H1 (cell line): ENCODE data around the gene CNNM4. TPM values are rescaled to one million over a fixed set of nuclear protein-coding genes. Genes with fewer than 3 reads are reported as not detected.

Experiments used
- CTCF ChIA-PET: fragments of 300-600 bp; sonication (Branson Sonifier 250); formaldehyde crosslinking; loops from one replicate; lab custom pipeline; 2021; ENCODE audit not compliant: partially characterized antibody; lab: Charles Lee
- POLR2A ChIA-PET: fragments of 300-600 bp; sonication (Branson Sonifier 250); formaldehyde crosslinking; loops from one replicate; lab custom pipeline; 2021; ENCODE audit warnings: inconsistent platforms; ENCODE audit not compliant: partially characterized antibody; lab: Charles Lee
- DNase-seq, 2 experiments: peaks; one replicate each; pipeline versions ENCODE4 v3.0.0 to v3.0.0-alpha.2; 2010 to 2022; ENCODE audit warnings: low spot score in 2 of 2, low read depth in 1 of 2, mixed read lengths in 1 of 2
- FAIRE-seq: peaks from 2 replicates; lab custom pipeline; 2011; peaks lifted over from hg19 to GRCh38; lab: Jason Lieb, UNC
- H2AFZ ChIP-seq: 2 replicates; pipeline ENCODE4 v1.8.1; 2012; ENCODE audit warnings: low read length, inconsistent platforms
- H2AK5ac ChIP-seq: 2 replicates; pipeline ENCODE4 v1.6.1; 2013; ENCODE audit warnings: low read depth, low read length
- H2BK120ac ChIP-seq: replicated peaks from 2 replicates; pipeline ENCODE3; 2013; ENCODE audit warnings: low read depth, low read length, inconsistent platforms
- H2BK12ac ChIP-seq: 2 replicates; pipeline ENCODE4 v1.6.1; 2013; ENCODE audit warnings: low read depth, low read length
- H2BK15ac ChIP-seq: 2 replicates; pipeline ENCODE4 v1.6.1; 2013; ENCODE audit warnings: low read length
- H2BK20ac ChIP-seq: 2 replicates; pipeline ENCODE4 v1.6.1; 2013; ENCODE audit warnings: low read length
- H2BK5ac ChIP-seq: 2 replicates; pipeline ENCODE4 v1.6.1; 2013; ENCODE audit warnings: low read depth, low read length
- H3K14ac ChIP-seq: 2 replicates; pipeline ENCODE4 v1.6.1; 2013; ENCODE audit warnings: inconsistent platforms; ENCODE audit not compliant: insufficient read length
- H3K18ac ChIP-seq: 2 replicates; pipeline ENCODE4 v1.6.1; 2013; ENCODE audit warnings: low read length; ENCODE audit errors: extremely low read depth
- H3K23ac ChIP-seq: 2 replicates; pipeline ENCODE4 v1.6.1; 2013; ENCODE audit warnings: inconsistent platforms; ENCODE audit not compliant: insufficient read length
- H3K23me2 ChIP-seq: 2 replicates; pipeline ENCODE4 v1.6.1; 2013; ENCODE audit warnings: low read depth, low read length
- H3K27ac ChIP-seq: 2 replicates; pipeline ENCODE4 v1.6.1; 2011; ENCODE audit warnings: low read depth, low read length, inconsistent platforms
- H3K27me3 ChIP-seq, 4 experiments: replicated peaks in 1 of 4; 1 replicate in 1 of 4; 2 replicates in 3 of 4; pipeline versions ENCODE4 v1.6.1 to v1.8.1; 2011 to 2013; ENCODE audit warnings: low read length in 3 of 4, mild to moderate bottlenecking in 3 of 4, inconsistent platforms in 2 of 4, mixed read lengths in 2 of 4, moderate library complexity in 1 of 4; ENCODE audit not compliant: control insufficient read depth in 3 of 4, insufficient read depth in 3 of 4; ENCODE audit errors: extremely low read depth in 1 of 4
- H3K36me3 ChIP-seq, 4 experiments: 2 replicates each; pipeline versions ENCODE4 v1.6.1 to v1.8.1; 2011 to 2013; ENCODE audit warnings: mild to moderate bottlenecking in 4 of 4, low read length in 3 of 4, moderate library complexity in 2 of 4, control low read depth in 1 of 4, inconsistent platforms in 1 of 4; ENCODE audit not compliant: insufficient read depth in 4 of 4, control insufficient read depth in 2 of 4
- H3K4ac ChIP-seq: replicated peaks from 2 replicates; pipeline ENCODE3; 2013; ENCODE audit warnings: low read length, low read depth, mixed read lengths, inconsistent platforms; ENCODE audit not compliant: insufficient read length
- H3K4me1 ChIP-seq, 4 experiments: replicated peaks in 1 of 4; 1 replicate in 1 of 4; 2 replicates in 3 of 4; pipeline versions ENCODE4 v1.6.1 to v1.8.1; 2011 to 2013; ENCODE audit warnings: low read length in 3 of 4, inconsistent platforms in 2 of 4, mixed read lengths in 1 of 4; ENCODE audit not compliant: insufficient read depth in 4 of 4, control insufficient read depth in 3 of 4
- H3K4me2 ChIP-seq, 2 experiments: 2 replicates each; pipeline versions ENCODE4 v1.6.1 to v1.8.1; 2011 to 2013; ENCODE audit warnings: low read depth in 2 of 2, low read length in 2 of 2, control low read depth in 1 of 2, inconsistent platforms in 1 of 2, mild to moderate bottlenecking in 1 of 2; ENCODE audit not compliant: insufficient read depth in 1 of 2
- H3K4me3 ChIP-seq, 4 experiments: fragments of 200-600, 300-600 bp in 1 of 4; sonication (generic), shearing (Covaris generic), sonication (Bioruptor Twin) in 1 of 4; 2 replicates each; pipeline versions ENCODE4 v1.5.1 to v1.8.1; 2011 to 2016; ENCODE audit warnings: low read length in 4 of 4, low read depth in 3 of 4, control low read depth in 2 of 4, inconsistent platforms in 2 of 4, mild to moderate bottlenecking in 2 of 4, mixed read lengths in 1 of 4, moderate library complexity in 1 of 4; ENCODE audit not compliant: insufficient read depth in 2 of 4; ENCODE audit errors: extremely low read depth in 1 of 4
- H3K56ac ChIP-seq: replicated peaks from 2 replicates; pipeline ENCODE3; 2013; ENCODE audit warnings: low read depth, mild to moderate bottlenecking, mixed read lengths, low read length, inconsistent platforms; ENCODE audit not compliant: insufficient read length
- H3K79me1 ChIP-seq: 2 replicates; pipeline ENCODE4 v1.6.1; 2013; ENCODE audit warnings: low read depth, low read length, control low read depth
- H3K79me2 ChIP-seq, 2 experiments: 2 replicates each; pipeline versions ENCODE4 v1.6.1 to v1.8.1; 2012 to 2013; ENCODE audit warnings: low read length in 2 of 2, mild to moderate bottlenecking in 2 of 2, inconsistent platforms in 1 of 2; ENCODE audit not compliant: insufficient read depth in 2 of 2, control insufficient read depth in 1 of 2
- H3K9ac ChIP-seq, 4 experiments: replicated peaks in 1 of 4; 1 replicate in 1 of 4; 2 replicates in 3 of 4; pipeline versions ENCODE4 v1.6.1 to v1.8.1; 2011 to 2013; ENCODE audit warnings: low read depth in 3 of 4, low read length in 3 of 4, control low read depth in 2 of 4, mild to moderate bottlenecking in 2 of 4, moderate library complexity in 2 of 4, inconsistent platforms in 1 of 4; ENCODE audit errors: extremely low read depth in 1 of 4
- H3K9me3 ChIP-seq, 2 experiments: 2 replicates each; pipeline versions ENCODE4 v1.6.1 to v1.8.1; 2012 to 2013; ENCODE audit warnings: mild to moderate bottlenecking in 2 of 2, moderate library complexity in 2 of 2, control low read depth in 1 of 2, inconsistent platforms in 1 of 2, low read depth in 1 of 2, low read length in 1 of 2, mixed read lengths in 1 of 2; ENCODE audit not compliant: insufficient read depth in 2 of 2
- H4K20me1 ChIP-seq, 2 experiments: replicated peaks in 1 of 2; 2 replicates each; pipeline versions ENCODE3 to v1.8.1; 2011 to 2013; ENCODE audit warnings: inconsistent platforms in 2 of 2, low read length in 2 of 2, mild to moderate bottlenecking in 1 of 2; ENCODE audit not compliant: insufficient read depth in 2 of 2, control insufficient read depth in 1 of 2
- H4K5ac ChIP-seq: 2 replicates; pipeline ENCODE4 v1.6.1; 2013; ENCODE audit warnings: low read length, low read depth, mixed read lengths, inconsistent platforms; ENCODE audit not compliant: insufficient read length
- H4K8ac ChIP-seq: 2 replicates; pipeline ENCODE4 v1.8.0; 2013; ENCODE audit warnings: mild to moderate bottlenecking, moderate library complexity, low read length, inconsistent platforms; ENCODE audit not compliant: insufficient read depth; ENCODE audit errors: extremely low read depth
- H4K91ac ChIP-seq: replicated peaks from 2 replicates; pipeline ENCODE3; 2013; ENCODE audit warnings: low read length, mixed read lengths, inconsistent platforms; ENCODE audit not compliant: insufficient read length
- ASH2L ChIP-seq: fragments of 200-600, 300-600 bp; sonication (generic); IDR thresholded peaks from one replicate; pipeline ENCODE4 v1.7.1; 2017; ENCODE audit warnings: low read length
- ATF3 ChIP-seq: IDR thresholded peaks from 2 replicates; pipeline ENCODE4 v1.6.1; 2011; ENCODE audit warnings: low read depth, mild to moderate bottlenecking, low read length; ENCODE audit not compliant: insufficient read depth
- CBX5 ChIP-seq: fragments of 300-800, 300-1000 bp; sonication (generic); IDR thresholded peaks from 2 replicates; pipeline ENCODE4 v1.7.1; 2016; ENCODE audit warnings: antibody characterized with exemption, low read length, low read depth
- CHD1 ChIP-seq: IDR thresholded peaks from 2 replicates; pipeline ENCODE4 v1.6.1; 2012; ENCODE audit warnings: low read depth, low read length, improper control_type of control experiment
- E2F6 ChIP-seq: IDR thresholded peaks from 2 replicates; pipeline ENCODE4 v1.6.1; 2012; ENCODE audit warnings: inconsistent platforms
- EP300 ChIP-seq, 2 experiments: IDR thresholded peaks; 1 replicate in 1 of 2; 2 replicates in 1 of 2; pipeline ENCODE4 v1.6.1; 2011 to 2012; ENCODE audit warnings: low read depth in 2 of 2, low read length in 2 of 2, mild to moderate bottlenecking in 2 of 2, borderline replicate concordance in 1 of 2, inconsistent platforms in 1 of 2, moderate library complexity in 1 of 2
- GABPA ChIP-seq: IDR thresholded peaks from 2 replicates; pipeline ENCODE4 v1.6.1; 2011; ENCODE audit warnings: mild to moderate bottlenecking, low read length, moderate library complexity, borderline replicate concordance; ENCODE audit not compliant: insufficient read depth
- POLR2A ChIP-seq, 2 experiments: IDR thresholded peaks; 1 replicate in 1 of 2; 2 replicates in 1 of 2; pipeline ENCODE4 v1.6.1; 2011; ENCODE audit warnings: low read depth in 2 of 2, low read length in 2 of 2, mild to moderate bottlenecking in 2 of 2; ENCODE audit errors: control extremely low read depth in 1 of 2
- SIRT6 ChIP-seq: IDR thresholded peaks from one replicate; pipeline ENCODE4 v1.7.1; 2012; ENCODE audit warnings: low read length, inconsistent platforms
- SIX5 ChIP-seq: IDR thresholded peaks from 2 replicates; pipeline ENCODE4 v1.6.1; 2011; ENCODE audit warnings: mild to moderate bottlenecking, low read depth, low read length
- WGBS, 2 experiments: shearing (Covaris generic) in 1 of 2; methylation state at CpG; one replicate each; pipeline versions ENCODE4 v1.1.6 to v1.1.7; 2013 to 2015; ENCODE audit warnings: low lambda C conversion rate in 2 of 2, mixed read lengths in 2 of 2, inconsistent platforms in 1 of 2, low coverage in 1 of 2, missing lambda C conversion rate in 1 of 2; ENCODE audit not compliant: insufficient replicate concordance in 2 of 2, insufficient coverage in 1 of 2, insufficient read length in 1 of 2; ENCODE audit errors: extremely low coverage in 1 of 2, missing lambda C conversion rate in 1 of 2; 5-methylcytosine and 5-hydroxymethylcytosine counted together
- polyA plus RNA-seq, 7 experiments: library from polyadenylated mRNA; depleted of rRNA in 3 of 7; stranded (reverse) in 5 of 7; unstranded in 2 of 7; fragments of >200 nt in 5 of 7; fragments of 200-250 nt in 2 of 7; gene quantifications; 1 replicate in 5 of 7; 2 replicates in 1 of 7; 4 replicates in 1 of 7; pipeline versions ENCODE4 v1.2.1 to v1.2.3, GENCODE V29; 2011 to 2013; ENCODE audit warnings: missing spikeins in 2 of 7, mixed read lengths in 2 of 7
- total RNA-seq: library from RNA; stranded (reverse); fragmentation: NEBNext Ultra II Directional; extraction: Animal tissue kit (Norgen Biotek cat#: 25700); gene quantifications from 2 replicates; pipeline ENCODE4 v1.2.1, GENCODE V29; 2021

Gene CNNM4
- total and polyA plus RNA-seq, 2 of the 8 experiments (the other 6 are each of a cell fraction or from before 2014, with no cell fraction given) = 10.3 to 11.0 TPM

- Histone ChIP-seq H3K23me2 (peaks cover 17% of the 10 kb centered on the region), H3K4me1 (peaks cover 0 to 22% (median 16%) of the 10 kb centered on the region in 4 experiments; a peak in 6 of 7 replicates), H3K4ac (peak within 1 kb of the TSS; percentile 3), H2BK15ac (peak within 1 kb of the TSS; percentile 81; the same call in 1 of the 2 replicates), H3K23ac (no peak within 1 kb of the TSS), H3K27me3 (no peaks in the 10 kb centered on the region; a peak in 1 of 7 replicates), H4K8ac (peak within 1 kb of the TSS; percentile 95), H4K20me1 (peaks cover 18 to 30% of the 10 kb centered on the region in 2 experiments), H2BK12ac (no peak within 1 kb of the TSS), H3K79me2 (peaks cover 3 to 43% of the 10 kb centered on the region in 2 experiments; a peak in 3 of 4 replicates), H2BK5ac (peak within 1 kb of the TSS; percentile 91; the same call in 1 of the 2 replicates), H3K9me3 (no peaks in the 10 kb centered on the region), H3K4me2 (peak within 1 kb of the TSS; percentile 98), H3K14ac (no peak within 1 kb of the TSS), H4K5ac (peak within 1 kb of the TSS; percentile 91), H2AFZ (peak within 1 kb of the TSS; percentile 60), H4K91ac (peak within 1 kb of the TSS; percentile 54), H3K36me3 (peaks cover 0 to 10% (median 0%) of the 10 kb centered on the region in 4 experiments; a peak in 2 of 8 replicates), H3K79me1 (peaks cover 28% of the 10 kb centered on the region), H3K18ac (peak within 1 kb of the TSS; percentile 68), H3K9ac (peak within 1 kb of the TSS; percentile 49 to 92 (median 73)), H3K4me3 (peak within 1 kb of the TSS; percentile 65 to 89 (median 72)), H3K27ac (peak within 1 kb of the TSS; percentile 85; the same call in 1 of the 2 replicates), H2BK20ac (no peak within 1 kb of the TSS), H2BK120ac (no peak within 1 kb of the TSS), H2AK5ac (peak within 1 kb of the TSS; percentile 34; the same call in 1 of the 2 replicates), H3K56ac (peak within 1 kb of the TSS; percentile 63)
- 0% methylated on average over 36 of the region's 103 CpGs; no CpG with 5 or more reads in 1 of the 2 experiments for WGBS, 2 experiments
- DNase-seq (peak; percentile 64 to 98), FAIRE-seq (no peak)
- POLR2A ChIA-PET = interaction anchor here (0.7 to 2.6 kb wide), 11 partner anchors 8 to 102 kb away, joined by 3 to 12 read pairs (median 4); partner anchors contain the start of genes ANKRD39 and CNNM4
- CTCF ChIA-PET = interaction anchor here (1.0 to 5.3 kb wide), 6 partner anchors 12 to 158 kb away, joined by 3 to 30 read pairs (median 4); no protein-coding TSS in a partner anchor
- TF ChIP-seq SIRT6 (no peak), CHD1 (no peak), SIX5 (no peak), ASH2L (peak; percentile 52), E2F6 (no peak; the same call in 1 of the 2 replicates), CBX5 (no peak), ATF3 (no peak), EP300 (IDR thresholded peaks at IDR 0.05; ENCODE audit: borderline replicate concordance in 1 of 2, low read depth in 2 of 2, low read length in 2 of 2) (no peak), POLR2A (IDR thresholded peaks at IDR 0.05; ENCODE audit: control extremely low read depth in 1 of 2, low read depth in 2 of 2, low read length in 2 of 2) (0 out of 3 replicates have a peak, but pooled peaks of 1 of the 2 experiments have one; percentile 25), GABPA (0 out of 2 replicates have a peak, but pooled peaks have one; percentile 14)
Observed at GRCh38 chr2:96816127-96816835, 55.6 kb downstream of the CNNM4 start, which contains the start of gene CNNM3. Gene CNNM3, plus strand, starts transcription at chr2:96816268. Its CDS starts 10 bp downstream, at chr2:96816278.
